Tongue (tissue), 2 donors: ENCODE data around the gene KLF18. TPM values are rescaled to one million over a fixed set of nuclear protein-coding genes. Genes with fewer than 3 reads are reported as not detected.

Experiments used
- small RNA-seq: library from RNA; depleted of rRNA; stranded (forward); fragments of <200 nt; gene quantifications from one replicate; pipeline ENCODE3, GENCODE V24; 2014; ENCODE audit warnings: low replicate concordance
- total RNA-seq: library from RNA; depleted of rRNA; stranded (reverse); fragments of >200 nt; gene quantifications from one replicate; pipeline ENCODE4 v1.2.3, GENCODE V29; 2014

Gene KLF18
- total RNA-seq, 1 donor from 2014 or later = not detected

Small RNAs within 50 kb of the gene (small RNA-seq; reads per million reads assigned to genes)
- gene AL035417.1 (not detected), gene OOSP1P1 (not detected), gene RF00019 (not detected), gene RN7SL479P (not detected)

Other genes starting within 250 kb of the KLF18 start
- 0.82 TPM for gene ARTN, start 207.8 kb downstream of the KLF18 start, total RNA-seq
- 25.4 TPM for gene IPO13, start 194.7 kb downstream of the KLF18 start, total RNA-seq
- gene DPH2, start 171.6 kb downstream of the KLF18 start, total RNA-seq = 12.2 TPM
- gene ATP6V0B, start 166.7 kb downstream of the KLF18 start, total RNA-seq = 27.6 TPM
- gene B4GALT2, start 162.4 kb downstream of the KLF18 start, total RNA-seq = 19.6 TPM
- gene CCDC24, start 150.0 kb downstream of the KLF18 start, total RNA-seq = 3.2 TPM
- 3.7 TPM for gene SLC6A9, start 110.2 kb downstream of the KLF18 start, total RNA-seq
- 0.41 TPM for gene KLF17, start 22.8 kb downstream of the KLF18 start, total RNA-seq
- gene DMAP1, start 71.8 kb upstream of the KLF18 start, total RNA-seq = 35.6 TPM
- gene ERI3, start 213.6 kb upstream of the KLF18 start, total RNA-seq = 57.1 TPM